ENCODE data around the gene GPR68.

GPR68 gene

DNA sequence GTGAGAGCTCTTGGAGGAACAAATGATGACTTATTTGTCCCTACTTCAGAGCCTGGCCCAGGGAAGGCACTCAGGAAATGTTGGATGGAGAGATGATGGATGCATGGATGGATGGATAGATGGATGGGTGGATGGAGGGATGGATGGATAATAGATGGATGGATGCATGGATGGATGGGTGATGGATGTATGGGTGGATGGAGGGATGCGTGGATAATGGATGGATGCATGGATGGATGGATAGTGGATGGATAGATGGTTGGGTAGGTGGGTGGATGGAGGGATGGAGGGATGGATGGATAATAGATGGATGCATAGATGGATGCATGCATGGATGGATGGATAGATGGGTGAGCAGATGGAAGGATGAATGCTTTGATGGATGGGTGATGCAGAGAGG lies 23.2 kb downstream of the GPR68 start:
- no peak for TF ChIP-seq TAF1 (IDR thresholded peaks at IDR 0.05; ENCODE audit: low read depth)
- TF ChIP-seq, protein P1, sequence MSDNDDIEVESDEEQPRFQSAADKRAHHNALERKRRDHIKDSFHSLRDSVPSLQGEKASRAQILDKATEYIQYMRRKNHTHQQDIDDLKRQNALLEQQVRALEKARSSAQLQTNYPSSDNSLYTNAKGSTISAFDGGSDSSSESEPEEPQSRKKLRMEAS (IDR thresholded peaks at IDR 0.05) = no peak
- TF ChIP-seq ZBTB7A (IDR thresholded peaks at IDR 0.05; ENCODE audit: low read depth) = no peak
- no peak for TF ChIP-seq EGR1 (IDR thresholded peaks at IDR 0.05)
- no peak for TF ChIP-seq FOXM1 (IDR thresholded peaks at IDR 0.05; ENCODE audit: borderline replicate concordance, low read depth)
- TF ChIP-seq CEBPB (IDR thresholded peaks at IDR 0.05) = no peak
- TF ChIP-seq TEAD4 (IDR thresholded peaks at IDR 0.05) = no peak
- no peak for TF ChIP-seq RAD21 (IDR thresholded peaks at IDR 0.05; ENCODE audit: low read depth)
- TF ChIP-seq YY1 (IDR thresholded peaks at IDR 0.05; ENCODE audit: low read depth) = no peak
- TF ChIP-seq TCF12 (IDR thresholded peaks at IDR 0.05; ENCODE audit: low read depth) = no peak

DNA sequence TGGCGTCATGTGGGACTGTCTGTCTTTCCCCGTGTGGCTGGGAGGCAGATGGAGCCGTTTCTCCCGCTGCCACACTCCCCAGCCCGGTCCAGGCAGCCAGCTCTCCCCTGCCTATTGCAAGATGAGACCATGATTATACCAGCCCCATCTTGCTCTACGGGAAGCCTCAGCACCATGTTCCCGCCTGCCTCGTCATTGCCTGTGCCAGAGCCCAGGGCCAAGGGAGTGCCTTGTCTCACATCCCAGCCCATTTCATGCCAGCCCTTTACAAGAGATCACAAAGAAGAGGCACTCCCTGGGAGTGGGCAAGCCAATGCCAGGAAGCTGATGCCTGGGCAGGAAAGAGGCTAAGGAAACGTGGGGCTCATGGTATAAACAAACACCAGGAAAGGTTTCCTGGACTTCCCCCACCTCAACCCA lies 23.9 kb downstream of the GPR68 start:
- TF ChIP-seq TCF12 (IDR thresholded peaks at IDR 0.05; ENCODE audit: low read depth) (no peak), TAF1 (IDR thresholded peaks at IDR 0.05; ENCODE audit: low read depth) (no peak), EP300 (IDR thresholded peaks at IDR 0.05; ENCODE audit: borderline replicate concordance) (no peak), FOXM1 (IDR thresholded peaks at IDR 0.05; ENCODE audit: borderline replicate concordance, low read depth) (no peak), NFIC (IDR thresholded peaks at IDR 0.05) (no peak), CREB1 (IDR thresholded peaks at IDR 0.05; ENCODE audit: low read depth) (no peak), CEBPB (IDR thresholded peaks at IDR 0.05) (no peak), TEAD4 (IDR thresholded peaks at IDR 0.05) (no peak), RAD21 (IDR thresholded peaks at IDR 0.05; ENCODE audit: low read depth) (no peak), YY1 (IDR thresholded peaks at IDR 0.05; ENCODE audit: low read depth) (no peak), EGR1 (IDR thresholded peaks at IDR 0.05) (no peak), ZBTB7A (IDR thresholded peaks at IDR 0.05; ENCODE audit: low read depth) (no peak)
- TF ChIP-seq, protein P2, sequence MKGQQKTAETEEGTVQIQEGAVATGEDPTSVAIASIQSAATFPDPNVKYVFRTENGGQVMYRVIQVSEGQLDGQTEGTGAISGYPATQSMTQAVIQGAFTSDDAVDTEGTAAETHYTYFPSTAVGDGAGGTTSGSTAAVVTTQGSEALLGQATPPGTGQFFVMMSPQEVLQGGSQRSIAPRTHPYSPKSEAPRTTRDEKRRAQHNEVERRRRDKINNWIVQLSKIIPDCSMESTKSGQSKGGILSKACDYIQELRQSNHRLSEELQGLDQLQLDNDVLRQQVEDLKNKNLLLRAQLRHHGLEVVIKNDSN (IDR thresholded peaks at IDR 0.05) = no peak
- TF ChIP-seq, protein P1 (IDR thresholded peaks at IDR 0.05) = no peak
- TF ChIP-seq, protein P3, sequence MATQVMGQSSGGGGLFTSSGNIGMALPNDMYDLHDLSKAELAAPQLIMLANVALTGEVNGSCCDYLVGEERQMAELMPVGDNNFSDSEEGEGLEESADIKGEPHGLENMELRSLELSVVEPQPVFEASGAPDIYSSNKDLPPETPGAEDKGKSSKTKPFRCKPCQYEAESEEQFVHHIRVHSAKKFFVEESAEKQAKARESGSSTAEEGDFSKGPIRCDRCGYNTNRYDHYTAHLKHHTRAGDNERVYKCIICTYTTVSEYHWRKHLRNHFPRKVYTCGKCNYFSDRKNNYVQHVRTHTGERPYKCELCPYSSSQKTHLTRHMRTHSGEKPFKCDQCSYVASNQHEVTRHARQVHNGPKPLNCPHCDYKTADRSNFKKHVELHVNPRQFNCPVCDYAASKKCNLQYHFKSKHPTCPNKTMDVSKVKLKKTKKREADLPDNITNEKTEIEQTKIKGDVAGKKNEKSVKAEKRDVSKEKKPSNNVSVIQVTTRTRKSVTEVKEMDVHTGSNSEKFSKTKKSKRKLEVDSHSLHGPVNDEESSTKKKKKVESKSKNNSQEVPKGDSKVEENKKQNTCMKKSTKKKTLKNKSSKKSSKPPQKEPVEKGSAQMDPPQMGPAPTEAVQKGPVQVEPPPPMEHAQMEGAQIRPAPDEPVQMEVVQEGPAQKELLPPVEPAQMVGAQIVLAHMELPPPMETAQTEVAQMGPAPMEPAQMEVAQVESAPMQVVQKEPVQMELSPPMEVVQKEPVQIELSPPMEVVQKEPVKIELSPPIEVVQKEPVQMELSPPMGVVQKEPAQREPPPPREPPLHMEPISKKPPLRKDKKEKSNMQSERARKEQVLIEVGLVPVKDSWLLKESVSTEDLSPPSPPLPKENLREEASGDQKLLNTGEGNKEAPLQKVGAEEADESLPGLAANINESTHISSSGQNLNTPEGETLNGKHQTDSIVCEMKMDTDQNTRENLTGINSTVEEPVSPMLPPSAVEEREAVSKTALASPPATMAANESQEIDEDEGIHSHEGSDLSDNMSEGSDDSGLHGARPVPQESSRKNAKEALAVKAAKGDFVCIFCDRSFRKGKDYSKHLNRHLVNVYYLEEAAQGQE (IDR thresholded peaks at IDR 0.05; ENCODE audit: low read depth) = no peak

DNA sequence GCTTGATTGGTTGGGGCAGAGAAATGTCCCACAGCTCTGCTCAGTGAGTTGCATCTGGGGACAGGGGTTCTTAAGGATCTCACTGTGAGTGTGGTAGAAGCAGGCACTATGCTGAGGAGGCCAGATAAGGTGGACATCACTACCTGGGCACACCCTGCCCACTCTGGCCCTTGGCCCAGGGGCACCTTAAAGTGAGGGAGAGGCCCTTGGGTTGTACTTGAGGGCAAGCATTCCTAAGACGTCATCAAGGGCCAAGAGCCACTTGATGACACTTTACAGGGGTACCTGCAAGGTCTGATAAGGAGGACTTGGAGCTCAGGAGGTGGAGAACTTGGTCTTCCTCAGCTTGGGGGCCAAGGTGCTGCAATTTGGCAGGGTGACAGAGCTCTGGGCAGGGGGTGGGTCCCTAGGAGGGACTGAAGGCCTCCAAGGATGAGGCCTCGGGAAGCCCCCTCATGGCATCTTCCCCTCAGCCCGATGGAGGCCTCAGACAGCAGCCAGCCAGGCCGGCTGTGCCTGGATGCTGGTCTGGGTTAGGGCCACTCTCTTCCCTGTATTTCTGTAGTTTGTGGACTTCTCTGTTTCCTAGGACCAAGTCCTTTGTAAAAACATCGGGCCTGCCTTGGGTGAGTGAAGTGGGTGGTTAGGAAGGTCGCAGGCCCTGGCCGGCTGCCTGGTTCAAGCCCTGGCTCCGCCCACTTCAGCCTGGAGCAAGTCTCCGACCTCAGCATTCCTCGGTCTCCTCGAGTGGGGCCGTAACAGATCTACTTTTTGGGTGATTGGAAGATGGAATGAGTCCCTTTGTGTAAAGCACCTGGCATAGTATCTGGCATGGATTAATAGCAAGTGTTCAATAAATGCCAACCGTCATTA lies 24.8 kb downstream of the GPR68 start:
- TF ChIP-seq TCF12 (IDR thresholded peaks at IDR 0.05; ENCODE audit: low read depth) (no peak), NFIC (IDR thresholded peaks at IDR 0.05) (no peak), EGR1 (IDR thresholded peaks at IDR 0.05) (no peak), FOXM1 (IDR thresholded peaks at IDR 0.05; ENCODE audit: borderline replicate concordance, low read depth) (no peak), TEAD4 (IDR thresholded peaks at IDR 0.05) (no peak), YY1 (IDR thresholded peaks at IDR 0.05; ENCODE audit: low read depth) (no peak), ZBTB7A (IDR thresholded peaks at IDR 0.05; ENCODE audit: low read depth) (no peak), TAF1 (IDR thresholded peaks at IDR 0.05; ENCODE audit: low read depth) (no peak), CREB1 (IDR thresholded peaks at IDR 0.05; ENCODE audit: low read depth) (no peak), CEBPB (IDR thresholded peaks at IDR 0.05) (no peak), RAD21 (IDR thresholded peaks at IDR 0.05; ENCODE audit: low read depth) (no peak), EP300 (IDR thresholded peaks at IDR 0.05; ENCODE audit: borderline replicate concordance) (no peak)
- TF ChIP-seq, protein P2 (IDR thresholded peaks at IDR 0.05) = no peak
- TF ChIP-seq, protein P1 (IDR thresholded peaks at IDR 0.05) = no peak
- TF ChIP-seq, protein P3 (IDR thresholded peaks at IDR 0.05; ENCODE audit: low read depth) = no peak

DNA sequence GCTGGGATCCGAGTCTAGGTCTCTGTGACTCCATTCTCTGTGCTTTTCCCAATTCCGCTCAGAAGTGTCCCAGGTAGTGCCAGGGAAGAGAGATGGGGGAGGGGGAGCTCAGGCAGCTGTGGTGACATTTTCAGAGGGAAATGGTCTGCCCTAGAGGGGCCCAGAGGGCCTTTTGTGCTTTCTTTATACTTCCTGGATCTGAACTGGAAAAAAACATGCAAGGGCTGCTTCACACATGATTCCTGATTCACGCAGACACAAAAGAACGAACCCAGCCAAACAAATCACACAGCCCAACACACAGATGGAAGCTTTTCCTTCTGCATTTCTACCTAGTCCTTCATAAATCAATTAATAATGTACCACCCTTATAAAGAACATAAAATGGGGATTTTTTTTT lies 26.5 kb downstream of the GPR68 start:
- TF ChIP-seq, protein P1 (IDR thresholded peaks at IDR 0.05) = no peak

DNA sequence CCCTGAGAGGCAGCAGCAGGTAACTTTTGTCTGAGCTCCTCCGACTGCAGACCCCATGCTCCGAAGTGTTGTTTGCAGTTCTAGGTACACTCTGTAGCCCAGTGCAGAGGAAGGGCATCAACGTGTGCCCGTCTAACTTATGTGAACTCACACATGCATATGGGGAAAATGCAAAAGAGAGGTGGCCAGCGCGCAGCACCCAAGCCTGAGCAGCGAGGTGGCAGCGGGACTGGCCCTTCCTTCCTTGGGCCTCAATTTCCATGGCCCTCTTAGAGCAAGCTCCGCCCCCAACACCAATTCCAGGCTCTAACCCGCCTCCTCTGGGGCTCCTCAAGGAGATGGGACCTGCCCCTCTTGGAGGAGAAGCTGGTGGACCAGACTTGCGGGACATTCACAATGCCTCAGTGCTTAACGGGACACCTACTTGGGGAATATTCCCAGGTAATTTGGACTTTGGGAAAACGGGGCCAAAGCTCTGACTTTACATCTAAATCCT lies 27.7 kb downstream of the GPR68 start:
- TF ChIP-seq, protein P1 (IDR thresholded peaks at IDR 0.05) = no peak
- TF ChIP-seq CEBPB (IDR thresholded peaks at IDR 0.05) (no peak), ZBTB7A (IDR thresholded peaks at IDR 0.05; ENCODE audit: low read depth) (no peak), TEAD4 (IDR thresholded peaks at IDR 0.05) (no peak), RAD21 (IDR thresholded peaks at IDR 0.05; ENCODE audit: low read depth) (no peak), TAF1 (IDR thresholded peaks at IDR 0.05; ENCODE audit: low read depth) (no peak)

All from Ishikawa (cell line).